Measurements from ENCODE around the gene ALDH7A1. TPM values are rescaled to one million over a fixed set of nuclear protein-coding genes. Genes with fewer than 3 reads are reported as not detected.
A peak's percentile ranks its signal among the peaks of the same experiment; 100 is the strongest.
"Not testable (repeated sequence)": the region's sequence is repeated elsewhere in the genome, so short reads cannot be mapped to it uniquely, and the experiment has no call there.

The ALDH7A1 gene
- total and polyA plus RNA-seq, 7 donors: 16.0 to 37.0 (median 22.2) TPM

- H3K27me3 ChIP-seq: no peaks in the 10 kb centered on the region
- H3K27ac ChIP-seq: peak within 1 kb of the TSS; percentile 84 to 94 (median 90)
- intact Hi-C loops (cut with DNase I): loop anchor here (2.0 kb wide), 1 partner anchor 262 kb away; no protein-coding TSS in a partner anchor
- TF ChIP-seq, protein P1, sequence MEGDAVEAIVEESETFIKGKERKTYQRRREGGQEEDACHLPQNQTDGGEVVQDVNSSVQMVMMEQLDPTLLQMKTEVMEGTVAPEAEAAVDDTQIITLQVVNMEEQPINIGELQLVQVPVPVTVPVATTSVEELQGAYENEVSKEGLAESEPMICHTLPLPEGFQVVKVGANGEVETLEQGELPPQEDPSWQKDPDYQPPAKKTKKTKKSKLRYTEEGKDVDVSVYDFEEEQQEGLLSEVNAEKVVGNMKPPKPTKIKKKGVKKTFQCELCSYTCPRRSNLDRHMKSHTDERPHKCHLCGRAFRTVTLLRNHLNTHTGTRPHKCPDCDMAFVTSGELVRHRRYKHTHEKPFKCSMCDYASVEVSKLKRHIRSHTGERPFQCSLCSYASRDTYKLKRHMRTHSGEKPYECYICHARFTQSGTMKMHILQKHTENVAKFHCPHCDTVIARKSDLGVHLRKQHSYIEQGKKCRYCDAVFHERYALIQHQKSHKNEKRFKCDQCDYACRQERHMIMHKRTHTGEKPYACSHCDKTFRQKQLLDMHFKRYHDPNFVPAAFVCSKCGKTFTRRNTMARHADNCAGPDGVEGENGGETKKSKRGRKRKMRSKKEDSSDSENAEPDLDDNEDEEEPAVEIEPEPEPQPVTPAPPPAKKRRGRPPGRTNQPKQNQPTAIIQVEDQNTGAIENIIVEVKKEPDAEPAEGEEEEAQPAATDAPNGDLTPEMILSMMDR (IDR thresholded peaks at IDR 0.05): peak; percentile 26 to 56 (median 40)
- no peak for TF ChIP-seq EP300 (IDR thresholded peaks at IDR 0.05)
- TF ChIP-seq POLR2AphosphoS5 (IDR thresholded peaks at IDR 0.05): peak; percentile 17 to 81 (median 65)
- peak; percentile 84 for DNase-seq
- H3K4me3 ChIP-seq: peak within 1 kb of the TSS; percentile 74 to 98 (median 95)
- WGBS, 2 donors: 1 to 3% methylated on average over 79 of the region's 79 CpGs
- peaks cover 0 to 27% (median 9%) of the 10 kb centered on the region in 4 donors for H3K36me3 ChIP-seq
- no peaks in the 10 kb centered on the region for H3K9me3 ChIP-seq
- H3K4me1 ChIP-seq: peaks cover 0 to 41% (median 35%) of the 10 kb centered on the region in 4 donors
These were observed 5.9 kb upstream of the ALDH7A1 start, which contains the start of gene PHAX for GRCh38 chr5:126600631-126601511. Gene PHAX (plus strand): TSS chr5:126600947. CDS start chr5:126600963, 16 bp downstream.

DNA sequence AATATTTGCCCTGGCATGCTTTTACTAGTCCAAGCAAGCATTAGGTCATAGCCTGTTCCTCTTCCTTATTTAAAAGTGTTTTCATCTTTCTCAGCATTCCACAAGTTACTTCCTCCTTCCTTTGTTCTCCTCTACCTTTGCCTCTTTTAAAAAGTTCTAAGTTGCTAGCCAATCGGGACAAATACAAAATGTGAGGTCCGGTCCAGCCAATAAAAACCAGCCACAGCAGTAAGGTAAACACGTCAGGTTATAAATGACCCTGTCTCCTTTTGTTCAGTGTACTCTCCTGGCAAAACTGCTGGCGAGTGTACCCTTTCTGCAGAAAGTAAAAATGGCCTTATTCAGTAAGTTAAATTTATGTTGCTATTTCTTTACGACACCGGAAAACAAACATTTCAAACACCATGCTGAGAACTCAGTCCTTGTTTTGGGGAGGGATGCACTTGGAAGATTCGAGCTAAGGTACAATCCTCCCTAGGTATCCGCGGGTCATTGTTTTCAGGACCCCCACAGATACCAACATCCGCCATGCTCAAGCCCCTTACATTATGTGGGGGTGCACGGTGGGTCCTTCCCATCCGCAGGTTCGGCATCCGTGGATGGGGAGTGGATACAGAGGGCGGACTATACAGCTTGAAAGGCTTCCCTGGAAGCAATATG, 5.1 kb upstream of the ALDH7A1 start:
- 23 to 63% methylated on average over 15 of the region's 15 CpGs for WGBS, 2 donors
- not testable (repeated sequence) for H3K27me3 ChIP-seq, DNase-seq, H3K9me3 ChIP-seq
- Histone ChIP-seq H3K4me3 (peak overlapping the region in 3 of 4 donors; percentile 93 to 98 (median 97)), H3K27ac (peak overlapping the region; percentile 84 to 94 (median 90)), H3K4me1 (peaks cover 0 to 36% (median 28%) of the 10 kb centered on the region in 4 donors), H3K36me3 (peaks cover 0 to 19% (median 9%) of the 10 kb centered on the region in 4 donors)
- intact Hi-C loops (cut with DNase I): loop anchor here (2.0 to 5.0 kb wide), 3 partner anchors 63 to 1953 kb away; no protein-coding TSS in a partner anchor

DNA sequence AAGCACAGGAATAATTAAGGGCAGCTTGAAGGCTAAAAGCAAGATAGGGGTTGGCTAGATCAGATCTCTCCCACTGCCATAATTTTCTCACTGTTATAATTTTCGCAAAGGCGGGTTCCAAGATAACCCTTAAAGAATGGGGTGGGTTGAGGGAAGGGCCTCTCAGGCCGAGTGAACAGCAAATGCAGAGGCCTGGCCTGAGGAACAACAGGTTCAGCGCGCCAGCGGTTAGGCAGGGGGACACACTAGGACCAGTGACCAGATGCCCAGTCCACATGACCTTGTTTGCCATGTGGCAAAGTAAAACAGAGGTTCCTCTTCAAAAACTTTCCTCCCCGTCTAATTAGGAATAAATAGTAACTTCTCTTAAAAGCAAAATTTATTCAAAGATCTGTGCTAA, 4.5 kb upstream of the ALDH7A1 start:
- Histone ChIP-seq H3K36me3 (peaks cover 0 to 13% (median 7%) of the 10 kb centered on the region in 4 donors), H3K4me3 (no peak overlapping the region), H3K27me3 (no peaks in the 10 kb centered on the region), H3K4me1 (peaks cover 0 to 32% (median 23%) of the 10 kb centered on the region in 4 donors), H3K9me3 (no peaks in the 10 kb centered on the region), H3K27ac (peak overlapping the region in 2 of 4 donors; percentile 16 to 92)
- TF ChIP-seq EP300 (IDR thresholded peaks at IDR 0.05): no peak
- TF ChIP-seq POLR2A (IDR thresholded peaks at IDR 0.05): no peak
- no peak for TF ChIP-seq POLR2AphosphoS5 (IDR thresholded peaks at IDR 0.05)
- TF ChIP-seq, protein P1 (IDR thresholded peaks at IDR 0.05): no peak
- no peak for DNase-seq
- intact Hi-C loops (cut with DNase I): loop anchor here (5.0 kb wide), 2 partner anchors 62 to 1952 kb away; no protein-coding TSS in a partner anchor
- 86 to 97% methylated on average over 7 of the region's 7 CpGs for WGBS, 2 donors

- Histone ChIP-seq H3K4me1 (peaks cover 0 to 38% (median 27%) of the 10 kb centered on the region in 4 donors), H3K9me3 (no peaks in the 10 kb centered on the region), H3K27ac (no peak overlapping the region), H3K4me3 (no peak overlapping the region), H3K27me3 (no peaks in the 10 kb centered on the region), H3K36me3 (peaks cover 0 to 2% (median 0%) of the 10 kb centered on the region in 4 donors)
- DNase-seq: no peak
- intact Hi-C loops (cut with DNase I): loop anchor here (5.0 kb wide), 2 partner anchors 60 to 1950 kb away; no protein-coding TSS in a partner anchor
- TF ChIP-seq POLR2AphosphoS5 (IDR thresholded peaks at IDR 0.05): no peak
- no peak for TF ChIP-seq POLR2A (IDR thresholded peaks at IDR 0.05)
- TF ChIP-seq, protein P1 (IDR thresholded peaks at IDR 0.05): no peak
- TF ChIP-seq EP300 (IDR thresholded peaks at IDR 0.05): no peak
- WGBS, 2 donors: 83 to 90% methylated on average over 4 of the region's 4 CpGs
These were observed 2.1 kb upstream of the ALDH7A1 start for GRCh38 chr5:126597156-126597555.
